Measurements from ENCODE around the gene MIGA1.
"Not testable (repeated sequence)": the region's sequence is repeated elsewhere in the genome, so short reads cannot be mapped to it uniquely, and the experiment has no call there.

The MIGA1 gene, protein sequence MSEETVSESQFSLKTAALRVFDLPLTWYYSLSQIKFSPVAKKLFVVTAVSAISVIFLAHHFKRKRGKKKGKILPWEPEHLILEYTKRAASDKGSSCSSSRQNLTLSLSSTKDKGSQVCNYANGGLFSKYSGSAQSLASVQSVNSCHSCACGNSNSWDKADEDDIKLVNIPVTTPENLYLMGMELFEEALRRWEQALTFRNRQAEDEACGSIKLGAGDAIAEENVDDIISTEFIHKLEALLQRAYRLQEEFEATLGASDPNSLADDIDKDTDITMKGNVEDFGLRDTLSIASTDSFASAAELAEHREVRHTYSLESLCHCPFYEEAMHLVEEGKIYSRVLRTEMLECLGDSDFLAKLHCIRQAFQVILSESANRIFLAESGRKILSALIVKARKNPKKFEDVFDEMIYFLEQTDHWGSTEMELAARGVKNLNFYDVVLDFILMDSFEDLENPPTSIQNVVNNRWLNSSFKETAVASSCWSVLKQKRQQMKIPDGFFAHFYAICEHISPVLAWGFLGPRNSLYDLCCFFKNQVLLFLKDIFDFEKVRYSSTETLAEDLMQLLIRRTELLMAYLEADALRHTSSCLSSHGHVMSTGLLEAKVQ

GRCh38 chr1:77779529-77780281, at the start of gene MIGA1:
MIGA1 (plus strand) TSS chr1:77779649; CDS start chr1:77783253, 3,604 bp downstream.
- H3K4me3 ChIP-seq (ENCODE audit: low read depth, low read length) = peak within 1 kb of the TSS; percentile 90
- TF ChIP-seq, protein P1, sequence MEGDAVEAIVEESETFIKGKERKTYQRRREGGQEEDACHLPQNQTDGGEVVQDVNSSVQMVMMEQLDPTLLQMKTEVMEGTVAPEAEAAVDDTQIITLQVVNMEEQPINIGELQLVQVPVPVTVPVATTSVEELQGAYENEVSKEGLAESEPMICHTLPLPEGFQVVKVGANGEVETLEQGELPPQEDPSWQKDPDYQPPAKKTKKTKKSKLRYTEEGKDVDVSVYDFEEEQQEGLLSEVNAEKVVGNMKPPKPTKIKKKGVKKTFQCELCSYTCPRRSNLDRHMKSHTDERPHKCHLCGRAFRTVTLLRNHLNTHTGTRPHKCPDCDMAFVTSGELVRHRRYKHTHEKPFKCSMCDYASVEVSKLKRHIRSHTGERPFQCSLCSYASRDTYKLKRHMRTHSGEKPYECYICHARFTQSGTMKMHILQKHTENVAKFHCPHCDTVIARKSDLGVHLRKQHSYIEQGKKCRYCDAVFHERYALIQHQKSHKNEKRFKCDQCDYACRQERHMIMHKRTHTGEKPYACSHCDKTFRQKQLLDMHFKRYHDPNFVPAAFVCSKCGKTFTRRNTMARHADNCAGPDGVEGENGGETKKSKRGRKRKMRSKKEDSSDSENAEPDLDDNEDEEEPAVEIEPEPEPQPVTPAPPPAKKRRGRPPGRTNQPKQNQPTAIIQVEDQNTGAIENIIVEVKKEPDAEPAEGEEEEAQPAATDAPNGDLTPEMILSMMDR (IDR thresholded peaks at IDR 0.05; ENCODE audit: insufficient read depth, low read depth, low read length, missing control alignments) = no peak
- peak; percentile 94 for DNase-seq (ENCODE audit: low read depth)

DNA sequence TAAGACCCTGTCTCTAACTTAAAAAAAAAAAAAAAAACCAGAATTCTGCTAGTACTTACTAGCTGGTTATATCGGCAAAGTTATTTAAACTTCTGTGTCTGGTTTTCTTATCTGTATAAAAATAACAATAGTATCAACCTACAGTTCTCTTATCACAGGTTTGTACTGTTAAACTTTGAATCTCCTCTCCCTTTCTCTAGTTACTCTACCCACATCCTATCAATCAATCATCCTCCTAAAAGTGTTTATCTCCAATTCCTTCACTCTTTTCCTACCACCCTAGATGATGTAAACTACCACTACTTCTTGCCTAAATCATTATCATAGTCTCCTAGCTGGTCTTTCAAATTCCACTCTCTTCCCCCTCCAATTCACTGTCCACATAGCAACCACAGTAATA, 47.4 kb upstream of the MIGA1 start:
- TF ChIP-seq, protein P1 (IDR thresholded peaks at IDR 0.05; ENCODE audit: insufficient read depth, low read depth, low read length, missing control alignments) = no peak
- H3K4me3 ChIP-seq (ENCODE audit: low read depth, low read length) = no peak overlapping the region
- no peak for DNase-seq (ENCODE audit: low read depth)

DNA sequence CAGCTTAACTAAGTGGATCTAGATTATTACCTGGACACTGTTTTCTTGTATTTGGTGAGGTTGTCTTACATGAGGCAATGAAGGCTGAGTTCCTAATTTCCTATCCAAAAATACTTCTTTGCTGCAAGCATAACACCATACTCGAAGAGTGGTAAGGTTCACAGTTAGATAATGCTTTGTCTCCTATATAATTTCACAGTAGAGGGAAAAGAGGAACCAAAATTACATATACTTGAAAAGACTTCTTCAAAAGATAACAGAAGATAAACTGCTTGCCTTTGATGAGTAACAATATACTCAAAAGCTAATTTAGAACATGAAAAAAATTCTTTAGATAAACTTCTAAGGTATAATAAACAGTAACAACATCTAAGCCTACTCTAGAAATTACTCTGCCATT, 40.2 kb upstream of the MIGA1 start:
- no peak for DNase-seq (ENCODE audit: low read depth)

GRCh38 chr1:77741316-77741715, 38.1 kb upstream of the MIGA1 start:
- TF ChIP-seq, protein P1 (IDR thresholded peaks at IDR 0.05; ENCODE audit: insufficient read depth, low read depth, low read length, missing control alignments) = no peak
- no peak overlapping the region for H3K4me3 ChIP-seq (ENCODE audit: low read depth, low read length)
- DNase-seq (ENCODE audit: low read depth) = no peak

More for the DNA sequence above, 40.2 kb upstream of the MIGA1 start:
- TF ChIP-seq, protein P1 (IDR thresholded peaks at IDR 0.05; ENCODE audit: insufficient read depth, low read depth, low read length, missing control alignments) = no peak
- no peak overlapping the region for H3K4me3 ChIP-seq (ENCODE audit: low read depth, low read length)

DNA sequence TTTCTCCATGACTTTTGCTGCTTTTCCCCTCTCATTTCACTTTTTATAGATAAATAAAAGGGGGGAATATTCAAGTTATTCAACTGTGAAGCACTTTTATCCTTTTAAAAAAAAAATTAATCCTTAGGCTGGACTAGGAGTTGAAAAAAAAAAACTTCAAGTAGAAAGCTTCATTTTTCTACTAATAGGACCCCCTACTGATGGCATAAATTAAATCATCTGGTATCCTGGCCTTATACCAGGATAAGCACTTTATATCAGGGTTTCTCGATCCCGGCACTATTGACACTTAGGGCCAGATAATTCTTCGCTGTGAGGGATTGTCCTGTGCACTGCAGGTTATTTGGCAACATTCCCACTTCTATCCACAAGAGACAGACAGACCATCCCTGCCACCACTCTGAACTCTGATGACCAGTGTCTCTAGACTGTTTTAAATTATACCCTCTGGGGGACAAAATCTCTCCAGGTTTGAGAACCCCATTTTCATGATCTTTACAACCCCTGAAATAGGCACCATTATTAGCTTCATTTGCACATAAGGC, 37.4 kb upstream of the MIGA1 start:
- TF ChIP-seq, protein P1 (IDR thresholded peaks at IDR 0.05; ENCODE audit: insufficient read depth, low read depth, low read length, missing control alignments) = no peak
- no peak for DNase-seq (ENCODE audit: low read depth)
- H3K4me3 ChIP-seq (ENCODE audit: low read depth, low read length) = no peak overlapping the region

GRCh38 chr1:77744576-77744975, 34.9 kb upstream of the MIGA1 start:
- H3K4me3 ChIP-seq (ENCODE audit: low read depth, low read length) = no peak overlapping the region
- no peak for DNase-seq (ENCODE audit: low read depth)
- TF ChIP-seq, protein P1 (IDR thresholded peaks at IDR 0.05; ENCODE audit: insufficient read depth, low read depth, low read length, missing control alignments) = no peak

DNA sequence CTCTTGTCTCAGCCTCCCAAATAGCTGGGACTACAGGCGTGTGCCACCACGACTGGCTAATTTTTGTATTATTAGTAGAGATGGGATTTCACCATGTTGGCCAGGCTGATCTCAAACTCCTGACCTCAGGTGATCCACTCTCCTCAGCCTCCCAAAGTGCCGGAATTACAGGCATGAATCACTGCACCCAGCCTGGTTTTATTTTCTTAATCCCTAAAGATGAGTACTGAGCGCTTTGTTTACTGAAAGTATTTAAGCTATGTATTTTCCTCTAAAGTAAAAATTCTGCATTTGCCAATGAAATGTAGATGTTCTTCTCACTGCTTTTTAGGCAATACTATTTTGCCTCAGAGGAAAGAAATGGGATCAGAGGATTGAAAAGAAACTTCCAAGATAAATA, 30.0 kb upstream of the MIGA1 start:
- H3K4me3 ChIP-seq (ENCODE audit: low read depth, low read length); DNase-seq (ENCODE audit: low read depth): not testable (repeated sequence)
